Measurements from ENCODE around the gene CDK17.
"Not testable (repeated sequence)": the region's sequence is repeated elsewhere in the genome, so short reads cannot be mapped to it uniquely, and the experiment has no call there.

Gene CDK17

DNA sequence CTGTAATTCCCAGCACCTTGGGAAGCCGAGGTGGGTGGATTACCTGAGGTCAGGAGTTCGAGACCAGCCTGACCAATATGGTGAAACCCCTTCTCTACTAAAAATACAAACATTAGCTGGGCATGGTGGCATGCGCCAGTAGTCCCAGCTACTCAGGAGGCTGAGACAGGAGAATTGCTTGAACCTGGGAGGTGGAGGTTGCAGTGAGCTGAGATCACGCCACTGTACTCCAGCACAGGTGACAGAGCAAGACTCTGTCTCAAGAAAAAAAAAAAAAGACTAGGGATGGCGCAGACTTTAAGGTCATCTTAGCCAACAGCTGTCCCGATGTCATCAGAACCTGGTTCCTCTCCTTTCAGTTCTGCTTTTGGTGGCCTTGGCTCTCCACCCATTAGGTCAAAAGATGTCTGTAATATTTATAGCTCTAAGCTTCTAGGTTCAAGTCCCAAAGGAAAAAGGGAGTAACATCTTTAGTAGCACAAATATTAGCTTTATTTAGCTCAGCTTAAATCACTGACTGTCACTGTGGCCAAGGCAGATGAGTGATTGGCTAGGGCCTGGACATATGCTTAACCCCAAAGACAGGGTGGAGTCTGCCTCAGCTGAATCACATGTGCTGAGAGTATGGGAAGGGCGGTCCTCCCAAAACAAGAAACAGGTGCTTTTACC is 7.3 kb upstream of the CDK17 start:
- H3K4me1 ChIP-seq; DNase-seq (ENCODE audit: low spot score in 2 of 2); in situ Hi-C loops (cut with MboI; ENCODE audit: low sequenced_read_pairs); H3K36me3 ChIP-seq (replicated peaks); H3K9me3 ChIP-seq; H3K27me3 ChIP-seq (ENCODE audit: low read depth); H3K4me3 ChIP-seq: not testable (repeated sequence)

DNA sequence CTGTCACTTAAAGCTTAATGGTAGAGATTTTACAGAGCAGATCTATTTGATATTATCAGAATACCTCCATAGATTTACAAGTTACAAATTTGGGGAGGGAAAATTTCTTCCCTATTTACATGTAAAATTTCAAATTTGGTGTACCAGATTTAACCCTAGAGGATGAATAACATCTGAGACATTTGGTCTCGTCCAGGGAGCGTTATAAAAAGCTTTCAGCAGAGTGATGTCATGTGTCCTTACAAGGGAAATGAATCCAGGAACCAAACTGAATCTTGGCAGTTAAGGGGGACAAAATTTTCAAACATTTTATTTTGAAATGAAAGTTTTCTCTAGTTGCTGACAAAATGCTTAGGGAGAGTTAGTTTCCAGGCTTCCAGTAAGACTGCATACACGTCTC is 4.5 kb upstream of the CDK17 start:
- no peak for DNase-seq (ENCODE audit: low spot score in 2 of 2)
- Histone ChIP-seq H3K27me3 (ENCODE audit: low read depth) (no peaks in the 10 kb centered on the region), H3K4me1 (peaks cover 12% of the 10 kb centered on the region), H3K36me3 (replicated peaks) (no peaks in the 10 kb centered on the region), H3K9me3 (no peaks in the 10 kb centered on the region), H3K4me3 (no peak overlapping the region)
- in situ Hi-C loops (cut with MboI; ENCODE audit: low sequenced_read_pairs), result no loop called here

DNA sequence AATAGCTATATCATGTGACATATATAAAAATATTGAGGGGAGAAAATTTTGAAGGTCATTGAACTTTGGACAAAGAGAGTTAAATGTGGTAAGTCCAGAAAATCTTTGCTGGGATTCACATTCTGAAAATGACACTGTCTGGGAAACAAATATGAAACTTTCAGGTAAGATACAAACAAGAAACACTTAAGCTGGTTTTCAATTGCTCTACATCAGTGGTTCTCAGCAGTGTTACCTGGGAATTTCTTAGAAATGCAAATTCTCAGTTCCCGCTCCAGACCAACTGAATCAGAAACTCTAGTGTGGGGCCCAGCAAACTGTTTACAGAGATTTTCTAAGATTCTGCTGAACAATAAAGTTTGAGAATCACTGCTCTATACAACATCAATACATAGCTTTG is 3.6 kb upstream of the CDK17 start:
- in situ Hi-C loops (cut with MboI; ENCODE audit: low sequenced_read_pairs), result no loop called here
- no peak overlapping the region for H3K4me3 ChIP-seq

DNA sequence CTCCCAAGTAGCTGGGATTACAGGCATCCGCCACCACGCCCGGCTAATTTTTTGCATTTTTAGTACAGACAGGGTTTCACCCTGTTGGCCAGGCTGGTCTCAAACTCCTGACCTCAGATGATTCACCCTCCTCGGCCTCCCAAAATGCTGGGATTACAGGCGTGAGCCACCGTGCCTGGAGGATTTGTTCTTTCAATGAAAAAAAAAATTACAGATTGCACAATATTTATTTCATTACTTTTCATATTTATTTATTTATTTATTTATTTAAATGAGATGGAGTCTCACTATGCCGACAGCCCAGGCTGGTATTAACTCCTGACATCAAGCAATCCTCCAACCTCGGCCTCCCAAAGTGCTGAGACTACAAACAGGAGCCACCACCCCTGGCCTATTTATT is 2.3 kb upstream of the CDK17 start:
- H3K9me3 ChIP-seq; H3K36me3 ChIP-seq (replicated peaks); H3K27me3 ChIP-seq (ENCODE audit: low read depth); in situ Hi-C loops (cut with MboI; ENCODE audit: low sequenced_read_pairs); H3K4me3 ChIP-seq; DNase-seq (ENCODE audit: low spot score in 2 of 2): not testable (repeated sequence)
- H3K4me1 ChIP-seq, result peaks cover 15% of the 10 kb centered on the region

More for the DNA sequence above, 3.6 kb upstream of the CDK17 start:
- DNase-seq (ENCODE audit: low spot score in 2 of 2), result no peak
- Histone ChIP-seq H3K9me3 (no peaks in the 10 kb centered on the region), H3K4me1 (peaks cover 12% of the 10 kb centered on the region), H3K36me3 (replicated peaks) (no peaks in the 10 kb centered on the region), H3K27me3 (ENCODE audit: low read depth) (no peaks in the 10 kb centered on the region)

DNA sequence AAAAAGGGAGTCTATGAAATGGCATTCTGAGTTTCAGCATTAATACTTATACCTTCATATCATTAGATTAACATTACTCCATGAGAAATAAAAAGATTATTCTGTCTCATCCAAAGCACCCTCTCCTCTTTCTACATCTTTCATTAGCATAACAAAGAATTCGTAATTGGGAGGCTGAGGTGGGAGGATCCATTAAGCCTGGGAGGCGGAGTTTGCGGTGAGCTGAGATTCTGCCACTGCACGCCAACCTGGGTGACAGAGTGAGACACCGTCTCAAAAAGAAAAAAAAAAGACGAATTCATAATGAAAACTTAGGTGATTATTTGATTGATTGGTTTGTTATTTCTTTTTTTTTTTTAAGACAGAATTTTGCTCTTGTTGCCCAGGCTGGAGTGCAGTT is 1.8 kb upstream of the CDK17 start:
- Histone ChIP-seq H3K36me3 (replicated peaks) (no peaks in the 10 kb centered on the region), H3K27me3 (ENCODE audit: low read depth) (no peaks in the 10 kb centered on the region), H3K4me1 (peaks cover 19% of the 10 kb centered on the region), H3K4me3 (no peak overlapping the region), H3K9me3 (no peaks in the 10 kb centered on the region)
- DNase-seq (ENCODE audit: low spot score in 2 of 2), result peak; percentile 42 to 65
- in situ Hi-C loops (cut with MboI; ENCODE audit: low sequenced_read_pairs), result no loop called here

DNA sequence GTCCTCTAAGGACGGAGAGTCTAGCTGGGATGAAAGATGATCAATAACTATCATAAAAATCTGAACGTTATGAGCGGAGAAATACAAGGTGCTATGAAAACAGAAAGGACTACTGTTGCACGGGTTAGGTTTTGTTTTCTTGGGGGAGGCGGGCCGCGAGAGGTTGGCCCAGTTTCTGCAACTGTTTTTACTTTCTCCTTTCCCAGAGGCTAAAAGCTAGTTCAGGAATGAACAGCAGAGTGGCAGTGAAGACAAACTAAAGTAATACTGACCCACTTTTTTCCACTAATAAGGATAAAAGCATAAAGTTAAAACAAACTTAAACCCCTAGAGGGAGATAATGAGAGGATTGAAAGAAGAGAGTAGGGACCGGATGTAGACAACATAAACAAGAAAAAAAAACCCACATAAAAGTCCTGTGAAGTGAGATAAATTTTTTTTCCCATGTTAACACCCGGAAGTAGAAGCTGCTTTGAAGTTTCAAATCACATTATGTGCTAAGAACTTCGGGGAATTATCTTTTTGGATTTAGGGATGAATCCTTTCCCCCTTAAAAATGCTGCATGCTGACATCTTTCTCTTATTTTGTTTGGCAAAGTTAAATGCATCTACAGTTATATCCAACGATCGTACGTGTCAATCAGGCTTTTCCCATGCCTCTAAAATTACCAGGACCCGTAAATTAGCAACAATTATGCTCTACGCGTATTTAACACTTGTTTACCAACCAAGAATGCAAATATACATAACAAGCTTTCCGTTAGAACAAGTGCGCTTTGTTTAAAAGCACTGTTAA is 1.0 kb upstream of the CDK17 start:
- peak; percentile 11 to 73 for DNase-seq (ENCODE audit: low spot score in 2 of 2)
- H3K27me3 ChIP-seq (ENCODE audit: low read depth), result no peaks in the 10 kb centered on the region
- H3K4me1 ChIP-seq, result peaks cover 24% of the 10 kb centered on the region
- in situ Hi-C loops (cut with MboI; ENCODE audit: low sequenced_read_pairs), result no loop called here
- no peaks in the 10 kb centered on the region for H3K9me3 ChIP-seq
- H3K4me3 ChIP-seq, result peak overlapping the region; percentile 72
- no peaks in the 10 kb centered on the region for H3K36me3 ChIP-seq (replicated peaks)

DNA sequence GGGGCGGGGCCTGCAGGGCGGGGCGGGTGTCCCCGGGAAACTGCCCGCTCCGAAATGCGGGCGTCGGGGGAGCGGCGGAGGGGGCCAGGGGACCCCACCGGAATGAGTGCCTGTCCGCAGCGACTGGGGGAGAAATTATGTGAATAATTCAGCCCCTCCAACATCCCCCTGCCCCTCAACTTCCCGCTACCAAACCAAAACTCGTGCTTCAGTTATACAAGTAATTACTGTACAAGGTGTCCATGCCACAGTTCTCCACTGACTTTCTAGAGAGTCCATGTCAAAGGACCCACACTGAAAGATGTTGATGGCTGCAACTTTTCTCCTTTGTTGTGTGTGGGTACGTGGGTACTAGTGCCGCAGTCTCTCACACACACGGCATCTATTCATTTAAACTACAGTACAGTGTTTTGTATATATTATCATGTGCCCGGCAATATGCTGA is 414 bp upstream of the CDK17 start:
- peak overlapping the region; percentile 72 for H3K4me3 ChIP-seq
- in situ Hi-C loops (cut with MboI; ENCODE audit: low sequenced_read_pairs), result no loop called here
- peak in 1 of 2 experiments; percentile 41 for DNase-seq (ENCODE audit: low spot score in 2 of 2)
- H3K4me1 ChIP-seq, result peaks cover 24% of the 10 kb centered on the region
- no peaks in the 10 kb centered on the region for H3K27me3 ChIP-seq (ENCODE audit: low read depth)
- no peaks in the 10 kb centered on the region for H3K36me3 ChIP-seq (replicated peaks)
- no peaks in the 10 kb centered on the region for H3K9me3 ChIP-seq

DNA sequence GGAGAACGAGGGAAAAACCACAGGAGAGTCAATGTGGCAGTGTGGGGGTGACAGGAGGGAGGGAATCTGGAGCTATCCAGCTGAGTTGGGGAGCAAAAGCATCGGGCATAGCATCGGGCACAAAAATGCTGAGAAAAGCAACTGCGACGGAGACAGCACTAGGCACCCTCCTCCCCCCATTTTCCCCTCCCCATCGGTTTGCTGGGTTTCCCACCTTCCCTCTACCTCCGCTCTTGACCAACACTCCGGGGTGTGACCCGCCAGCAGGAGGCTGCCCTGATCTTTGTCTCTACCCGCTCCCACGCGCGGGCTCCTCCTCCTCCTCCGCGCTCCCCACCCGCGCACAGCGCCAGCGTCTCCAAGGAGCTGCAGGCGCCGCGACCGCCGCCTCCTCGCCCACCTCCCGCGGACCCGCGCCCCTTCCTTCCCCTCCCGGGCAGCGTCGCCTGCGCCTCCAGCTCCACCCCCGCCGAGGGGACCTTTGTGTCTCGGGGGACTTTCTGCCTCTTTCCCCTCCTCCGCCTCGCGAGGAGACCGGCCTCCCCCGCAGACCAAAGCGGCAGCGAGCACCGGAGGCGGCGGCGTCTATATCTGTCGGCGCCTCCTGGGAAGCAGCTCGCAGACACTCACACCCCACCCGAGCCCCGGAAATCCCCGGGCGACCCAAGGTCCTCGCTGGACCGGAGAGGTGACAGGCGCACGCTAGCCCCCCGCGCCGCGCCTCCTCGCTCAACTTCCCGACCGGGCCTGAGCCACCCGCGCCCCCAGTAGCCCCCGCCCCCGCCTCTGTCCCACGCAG is 920 bp downstream of the CDK17 start:
- Histone ChIP-seq H3K27me3 (ENCODE audit: low read depth) (no peaks in the 10 kb centered on the region), H3K36me3 (replicated peaks) (no peaks in the 10 kb centered on the region; the same call in 1 of the 2 replicates), H3K4me1 (peaks cover 26% of the 10 kb centered on the region), H3K4me3 (peak overlapping the region; percentile 72), H3K9me3 (no peaks in the 10 kb centered on the region)
- peak; percentile 47 to 76 for DNase-seq (ENCODE audit: low spot score in 2 of 2)
- in situ Hi-C loops (cut with MboI; ENCODE audit: low sequenced_read_pairs), result no loop called here

DNA sequence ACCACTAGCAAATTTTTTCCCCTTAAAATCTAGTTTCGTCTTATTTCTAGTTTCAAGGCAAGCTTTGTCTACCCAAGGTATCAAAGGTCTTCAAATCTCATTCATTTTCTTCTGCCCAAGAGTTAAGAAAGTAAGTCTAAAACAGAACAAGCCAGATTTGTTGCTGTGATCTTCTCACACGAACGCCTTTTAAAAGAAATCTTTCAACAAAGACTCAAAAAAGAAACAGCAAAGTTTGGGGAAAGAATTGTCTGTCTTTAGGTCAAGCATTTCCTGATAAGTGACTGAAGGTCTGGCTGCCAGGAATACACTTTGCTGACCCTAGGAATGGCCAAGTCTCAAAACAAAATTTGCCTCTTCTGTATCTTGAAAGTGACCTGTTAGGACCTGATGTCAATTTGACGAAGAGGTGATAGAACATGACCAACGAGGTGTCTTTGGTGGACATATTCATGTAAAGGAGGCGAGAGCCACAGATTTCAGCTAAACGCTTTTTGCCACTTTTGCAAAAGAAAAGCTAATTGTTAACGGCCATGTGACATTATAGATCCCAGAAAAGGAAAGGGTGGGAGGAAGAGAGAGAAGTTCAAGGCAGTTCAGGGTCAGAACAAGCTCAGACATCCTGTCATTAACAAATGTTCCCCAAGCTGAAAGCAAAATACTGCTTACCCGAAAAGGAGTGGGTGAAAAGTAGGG is 1.7 kb downstream of the CDK17 start:
- no peaks in the 10 kb centered on the region for H3K9me3 ChIP-seq
- no peaks in the 10 kb centered on the region; the same call in 1 of the 2 replicates for H3K36me3 ChIP-seq (replicated peaks)
- H3K4me3 ChIP-seq, result peak overlapping the region; percentile 72
- in situ Hi-C loops (cut with MboI; ENCODE audit: low sequenced_read_pairs), result no loop called here
- H3K4me1 ChIP-seq, result peaks cover 26% of the 10 kb centered on the region
- H3K27me3 ChIP-seq (ENCODE audit: low read depth), result no peaks in the 10 kb centered on the region
- DNase-seq (ENCODE audit: low spot score in 2 of 2), result peak; percentile 11 to 71

DNA sequence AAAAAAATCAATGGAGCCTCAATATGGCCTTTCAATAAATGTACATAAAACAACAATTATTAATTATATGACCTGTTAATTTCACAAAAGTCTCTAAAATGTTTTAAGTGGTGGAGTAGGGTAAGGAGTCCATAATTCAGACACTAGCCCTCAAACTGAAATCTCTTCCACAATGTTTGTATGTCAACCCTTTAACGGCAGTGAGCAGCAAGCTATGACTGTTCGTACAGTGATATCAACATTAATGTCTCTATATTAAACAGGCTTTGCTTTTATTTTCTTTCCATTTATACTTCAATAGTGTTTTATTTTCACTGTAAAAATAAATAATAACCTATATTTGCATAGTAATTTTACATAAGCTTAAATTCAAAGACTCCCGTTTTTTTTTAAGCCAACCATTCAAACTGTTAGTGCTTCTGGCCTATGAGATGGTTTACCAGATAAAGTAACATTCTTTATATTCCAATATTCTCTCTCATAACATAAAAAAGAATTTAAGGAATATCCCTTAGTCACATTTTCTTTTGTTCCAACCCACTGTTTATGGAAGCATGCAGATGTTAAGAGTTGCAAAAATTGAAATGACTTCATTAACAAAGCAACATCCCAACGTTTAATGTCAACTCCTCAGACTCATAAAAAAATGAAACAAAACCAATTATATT is 2.3 kb downstream of the CDK17 start:
- DNase-seq (ENCODE audit: low spot score in 2 of 2), result peak in 1 of 2 experiments; percentile 22
- Histone ChIP-seq H3K27me3 (ENCODE audit: low read depth) (no peaks in the 10 kb centered on the region), H3K4me1 (peaks cover 26% of the 10 kb centered on the region), H3K4me3 (peak overlapping the region; percentile 72), H3K36me3 (replicated peaks) (no peaks in the 10 kb centered on the region; the same call in 1 of the 2 replicates), H3K9me3 (no peaks in the 10 kb centered on the region)
- in situ Hi-C loops (cut with MboI; ENCODE audit: low sequenced_read_pairs), result no loop called here

DNA sequence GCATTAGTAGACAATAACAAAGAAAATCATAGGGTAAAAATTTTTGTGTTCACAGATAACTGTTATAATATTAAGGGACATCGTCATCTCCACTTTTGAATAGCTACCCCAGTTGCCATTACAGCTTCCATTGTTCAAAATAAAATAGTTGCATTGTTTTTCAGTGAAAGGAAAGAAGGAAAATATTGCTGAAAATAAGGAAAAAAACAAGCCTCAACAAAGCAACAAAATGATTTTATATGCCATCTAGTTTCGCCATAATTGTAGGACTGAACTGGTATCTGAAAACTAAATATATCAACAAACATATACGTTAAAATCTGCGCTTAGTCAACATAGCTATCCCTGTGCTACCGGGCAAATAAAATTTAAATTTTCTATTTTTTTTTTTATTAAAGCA is 3.3 kb downstream of the CDK17 start:
- H3K36me3 ChIP-seq (replicated peaks), result no peaks in the 10 kb centered on the region; the same call in 1 of the 2 replicates
- no peak overlapping the region for H3K4me3 ChIP-seq
- H3K9me3 ChIP-seq, result no peaks in the 10 kb centered on the region
- in situ Hi-C loops (cut with MboI; ENCODE audit: low sequenced_read_pairs), result no loop called here
- peaks cover 26% of the 10 kb centered on the region for H3K4me1 ChIP-seq
- no peak for DNase-seq (ENCODE audit: low spot score in 2 of 2)
- no peaks in the 10 kb centered on the region for H3K27me3 ChIP-seq (ENCODE audit: low read depth)

DNA sequence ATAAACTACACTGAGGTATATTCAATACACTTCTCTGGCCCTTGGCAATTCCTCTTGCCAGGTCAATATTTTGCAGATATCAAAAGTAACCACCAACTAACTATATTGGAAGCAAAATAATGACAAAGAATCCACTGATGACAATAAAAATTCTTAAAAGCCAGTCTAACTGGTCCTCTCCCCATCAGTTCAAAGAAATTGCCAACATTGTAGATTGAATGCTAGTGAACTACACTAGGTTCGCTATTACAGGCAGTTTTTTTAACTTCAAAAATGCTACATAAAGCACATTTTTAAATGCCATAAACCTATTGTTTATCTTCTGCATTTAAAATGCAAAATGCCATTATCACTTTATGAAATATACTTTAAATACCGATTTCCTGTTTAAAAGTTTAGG is 4.0 kb downstream of the CDK17 start:
- H3K36me3 ChIP-seq (replicated peaks), result no peaks in the 10 kb centered on the region; the same call in 1 of the 2 replicates
- no peaks in the 10 kb centered on the region for H3K27me3 ChIP-seq (ENCODE audit: low read depth)
- no peak for DNase-seq (ENCODE audit: low spot score in 2 of 2)
- in situ Hi-C loops (cut with MboI; ENCODE audit: low sequenced_read_pairs), result no loop called here
- H3K4me3 ChIP-seq, result no peak overlapping the region
- peaks cover 19% of the 10 kb centered on the region for H3K4me1 ChIP-seq
- H3K9me3 ChIP-seq, result no peaks in the 10 kb centered on the region

DNA sequence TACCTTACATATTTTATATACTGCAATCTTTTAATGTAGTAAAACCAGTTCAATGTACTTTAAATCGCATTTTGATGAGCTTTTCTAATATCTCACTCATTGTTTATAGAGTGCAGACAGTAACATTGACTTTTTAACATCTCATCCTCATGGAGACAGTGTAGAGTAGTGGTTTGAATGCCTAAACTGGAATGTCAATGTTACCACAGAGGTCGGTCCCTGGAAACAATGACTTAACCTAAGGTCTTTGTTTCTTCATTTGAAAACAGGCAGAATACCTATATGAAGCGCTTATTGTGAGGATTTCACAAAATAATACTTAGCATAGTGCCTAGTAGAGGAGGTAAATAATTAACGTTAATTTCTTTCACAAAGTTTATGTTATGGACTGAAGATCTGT is 5.0 kb downstream of the CDK17 start:
- Histone ChIP-seq H3K4me1 (peaks cover 17% of the 10 kb centered on the region), H3K9me3 (no peaks in the 10 kb centered on the region), H3K4me3 (no peak overlapping the region), H3K27me3 (ENCODE audit: low read depth) (no peaks in the 10 kb centered on the region), H3K36me3 (replicated peaks) (no peaks in the 10 kb centered on the region; the same call in 1 of the 2 replicates)
- in situ Hi-C loops (cut with MboI; ENCODE audit: low sequenced_read_pairs), result no loop called here
- no peak for DNase-seq (ENCODE audit: low spot score in 2 of 2)
